Aorta (tissue), 5 donors: ENCODE measurements around the gene METRN. TPM values are rescaled to one million over a fixed set of nuclear protein-coding genes. Genes with fewer than 3 reads are reported as not detected.

Source experiments
- ATAC-seq: fragments of 200-7000 bp; cut with Tn5 transposase; one replicate; pipeline ENCODE4 v1.9.1; 2022; ENCODE audit warnings: moderate library complexity; ENCODE audit not compliant: low FRiP score
- DNase-seq, 2 donors: peaks; one replicate each; pipeline ENCODE4 v3.0.0-alpha.2; 2020
- H3K27ac ChIP-seq, 2 donors: one replicate each; pipeline ENCODE4 v1.5.1; 2013; ENCODE audit warnings: low read length in 2 of 2, mild to moderate bottlenecking in 2 of 2, moderate library complexity in 2 of 2, control low read depth in 1 of 2, inconsistent platforms in 1 of 2, low read depth in 1 of 2
- H3K27me3 ChIP-seq, 2 donors: one replicate each; pipeline ENCODE4 v1.6.1; 2013; ENCODE audit warnings: control low read depth in 1 of 2, low read length in 1 of 2, mild to moderate bottlenecking in 1 of 2, moderate library complexity in 1 of 2; ENCODE audit not compliant: insufficient read depth in 2 of 2, control insufficient read depth in 1 of 2
- H3K36me3 ChIP-seq, 2 donors: one replicate each; pipeline ENCODE4 v1.6.1; 2013; ENCODE audit warnings: control low read depth in 1 of 2, low read length in 1 of 2, mild to moderate bottlenecking in 1 of 2; ENCODE audit not compliant: insufficient read depth in 2 of 2, control insufficient read depth in 1 of 2
- H3K4me1 ChIP-seq, 2 donors: one replicate each; pipeline ENCODE4 v1.6.1; 2013; ENCODE audit warnings: low read length in 2 of 2, control low read depth in 1 of 2, mild to moderate bottlenecking in 1 of 2, moderate library complexity in 1 of 2; ENCODE audit not compliant: insufficient read depth in 2 of 2, control insufficient read depth in 1 of 2
- H3K4me3 ChIP-seq, 2 donors: one replicate each; pipeline ENCODE4 v1.5.1; 2013; ENCODE audit warnings: low read length in 2 of 2, control low read depth in 1 of 2, mild to moderate bottlenecking in 1 of 2
- H3K9me3 ChIP-seq: one replicate; pipeline ENCODE4 v1.6.1; 2013; ENCODE audit warnings: mild to moderate bottlenecking, low read length; ENCODE audit not compliant: control insufficient read depth
- WGBS, 2 donors: extraction: QIAGEN DNeasy Blood & Tissue Kit; methylation state at CpG; one replicate each; pipeline ENCODE4 v1.1.7; 2013; 5-methylcytosine and 5-hydroxymethylcytosine counted together
- intact Hi-C, 2 donors: fragments of 100-400 bp; cut with DNase I; formaldehyde crosslinking; loops; one replicate each; pipeline versions ENCODE4 v1.14.2 to v1.15.0; 2022
- polyA plus RNA-seq, 2 donors: library from polyadenylated mRNA; stranded (reverse); fragments of 200-250 nt; gene quantifications; one replicate each; pipeline ENCODE4 v1.2.3, GENCODE V29; 2013
- total RNA-seq, 2 donors: library from RNA; stranded (reverse); fragmentation: NEBNext Ultra II Directional; extraction: Animal tissue kit (Norgen Biotek cat#: 25700); gene quantifications; one replicate each; pipeline ENCODE4 v1.2.1, GENCODE V29; 2021
- donor health status: healthy with polysubstance abuse.
- donor health status: Bipolar disorder and iron deficiency.
- donor health status: DM: no; HTN: no; CAD: no.
- donor health status: DM: no; HTN: no; CAD: no.
- donor health status: DM: yes; HTN: yes; CAD: no.

METRN gene
- total and polyA plus RNA-seq, 4 donors, result 22.7 to 61.3 (median 26.7) TPM

DNA sequence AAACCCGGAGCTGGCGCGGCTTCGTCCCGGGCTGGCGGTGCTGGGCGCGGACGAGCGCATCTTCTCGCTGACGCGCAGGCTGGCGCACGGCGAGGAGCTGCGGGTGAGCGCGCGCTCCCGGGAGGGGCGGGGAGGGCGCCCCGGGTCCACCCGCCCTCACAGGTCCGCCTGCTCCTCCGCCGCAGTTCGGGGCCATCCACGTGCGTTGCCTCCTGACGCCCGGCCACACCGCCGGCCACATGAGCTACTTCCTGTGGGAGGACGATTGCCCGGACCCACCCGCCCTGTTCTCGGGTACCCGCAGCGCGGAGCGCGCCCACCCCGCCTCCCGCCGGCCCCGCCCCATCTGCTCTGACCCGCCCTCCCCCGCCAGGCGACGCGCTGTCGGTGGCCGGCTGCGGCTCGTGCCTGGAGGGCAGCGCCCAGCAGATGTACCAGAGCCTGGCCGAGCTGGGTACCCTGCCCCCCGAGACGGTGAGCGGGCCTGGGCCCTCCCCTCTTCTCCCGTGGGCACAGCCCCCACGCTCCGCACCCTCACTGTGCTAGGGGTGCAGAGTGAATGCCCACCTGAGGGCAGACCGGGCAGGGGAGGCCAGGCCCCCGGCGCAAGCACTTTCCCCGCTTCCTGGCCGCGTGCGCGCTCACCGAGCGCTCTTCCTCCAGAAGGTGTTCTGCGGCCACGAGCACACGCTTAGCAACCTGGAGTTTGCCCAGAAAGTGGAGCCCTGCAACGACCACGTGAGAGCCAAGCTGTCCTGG, 13.4 kb downstream of the METRN start:
- no peaks in the 10 kb centered on the region for H3K27me3 ChIP-seq
- DNase-seq (peak; percentile 82 to 90), ATAC-seq (no peak)
- H3K27ac ChIP-seq, result no peak overlapping the region
- intact Hi-C loops, result no loop called here
- no peaks in the 10 kb centered on the region for H3K9me3 ChIP-seq
- WGBS, 2 donors, result 1 to 2% methylated on average over 66 to 80 of the region's 80 CpGs
- H3K4me3 ChIP-seq, result no peak overlapping the region
- H3K4me1 ChIP-seq, result no peaks in the 10 kb centered on the region
- H3K36me3 ChIP-seq, result no peaks in the 10 kb centered on the region

- WGBS, 2 donors, result 63 to 66% methylated on average over 47 to 55 of the region's 55 CpGs
- no peaks in the 10 kb centered on the region for H3K27me3 ChIP-seq
Measured at GRCh38 chr16:728890-729744, 14.2 kb downstream of the METRN start.

GRCh38 chr16:729768-730665, 15.1 kb downstream of the METRN start:
- Histone ChIP-seq H3K4me1 (no peaks in the 10 kb centered on the region), H3K36me3 (peaks cover 0 to 2% of the 10 kb centered on the region in 2 donors), H3K4me3 (no peak overlapping the region), H3K27ac (no peak overlapping the region), H3K9me3 (no peaks in the 10 kb centered on the region), H3K27me3 (no peaks in the 10 kb centered on the region)
- 89% methylated on average over 37 of the region's 37 CpGs for WGBS, 2 donors
- intact Hi-C loops, result no loop called here
- ATAC-seq (no peak), DNase-seq (no peak)

More at GRCh38 chr16:728890-729744, 14.2 kb downstream of the METRN start:
- Histone ChIP-seq H3K36me3 (peaks cover 0 to 2% of the 10 kb centered on the region in 2 donors), H3K4me1 (no peaks in the 10 kb centered on the region), H3K4me3 (no peak overlapping the region), H3K9me3 (no peaks in the 10 kb centered on the region), H3K27ac (no peak overlapping the region)
- intact Hi-C loops, result no loop called here
- no peak for ATAC-seq
- DNase-seq, result no peak

DNA sequence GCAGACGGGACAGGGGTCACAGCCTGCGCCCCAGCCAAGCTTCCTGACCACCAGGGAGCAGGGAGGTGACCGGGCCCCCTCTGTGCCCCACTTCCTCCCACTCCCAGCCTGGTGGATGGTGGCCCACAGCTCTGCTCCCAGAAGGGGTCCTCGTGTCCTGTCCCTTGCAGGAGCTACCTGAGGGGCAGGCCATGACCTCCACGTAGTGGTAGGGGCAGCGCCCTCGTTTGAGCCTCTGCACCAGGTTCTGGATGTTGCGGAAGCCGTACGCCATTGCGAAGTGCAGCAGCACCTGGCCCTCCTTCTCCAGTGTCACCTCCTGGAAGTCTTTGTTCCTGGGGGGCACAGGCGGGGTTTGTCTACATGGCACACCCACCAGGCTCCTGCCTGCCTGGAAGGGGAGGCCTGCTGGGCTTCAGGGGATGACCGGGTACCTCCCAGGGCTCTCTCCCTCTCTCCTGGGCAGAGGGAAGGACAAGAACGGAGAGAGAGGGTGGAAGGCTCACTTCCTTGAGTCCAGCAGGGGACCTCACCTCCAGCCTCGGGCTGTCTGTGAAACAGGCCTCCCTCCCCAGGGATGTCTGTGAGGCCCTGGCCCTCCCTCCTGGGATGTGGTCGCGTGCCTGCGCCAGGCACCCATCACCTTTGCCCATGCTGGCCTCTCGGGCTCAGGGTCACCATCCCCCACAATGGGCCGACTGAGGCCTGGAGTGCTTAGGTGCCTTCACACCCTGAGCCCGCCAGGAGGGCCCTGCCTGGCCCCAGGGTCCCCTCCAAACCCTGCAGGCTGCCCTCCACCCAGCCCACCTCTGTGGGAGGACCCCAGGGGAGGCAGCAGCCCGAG, 16.0 kb downstream of the METRN start:
- WGBS, 2 donors, result 86 to 93% methylated on average over 22 of the region's 22 CpGs
- no peak overlapping the region for H3K27ac ChIP-seq
- H3K9me3 ChIP-seq, result no peaks in the 10 kb centered on the region
- intact Hi-C loops, result no loop called here
- ATAC-seq (no peak), DNase-seq (no peak)
- no peak overlapping the region for H3K4me3 ChIP-seq
- H3K4me1 ChIP-seq, result no peaks in the 10 kb centered on the region
- H3K36me3 ChIP-seq, result peaks cover 0 to 2% of the 10 kb centered on the region in 2 donors
- no peaks in the 10 kb centered on the region for H3K27me3 ChIP-seq

DNA sequence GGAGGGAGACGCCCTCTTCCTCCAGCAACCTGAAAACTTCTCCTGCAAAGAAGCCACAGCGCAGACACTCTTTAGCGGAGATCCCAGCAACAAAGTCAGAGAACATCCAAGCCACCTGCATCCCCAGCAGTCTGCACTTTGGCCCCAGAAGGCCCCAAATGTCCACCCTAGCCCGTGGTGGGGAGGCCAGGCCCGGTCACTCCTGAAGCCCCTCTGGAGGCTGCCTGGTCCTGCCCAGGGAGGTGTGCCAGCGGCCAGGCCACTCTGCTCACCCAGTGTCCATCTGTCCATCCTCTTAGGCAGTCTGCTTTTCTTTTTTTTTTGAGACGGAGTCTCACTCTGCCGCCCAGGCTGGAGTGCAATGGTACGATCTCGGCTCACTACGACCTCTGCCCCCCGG, 17.4 kb downstream of the METRN start:
- H3K27ac ChIP-seq, result no peak overlapping the region
- intact Hi-C loops, result no loop called here

GRCh38 chr16:732936-733335, 18.0 kb downstream of the METRN start:
- no peak for DNase-seq
- Histone ChIP-seq H3K36me3 (peaks cover 0 to 2% of the 10 kb centered on the region in 2 donors), H3K9me3 (no peaks in the 10 kb centered on the region), H3K4me1 (no peaks in the 10 kb centered on the region), H3K27me3 (no peaks in the 10 kb centered on the region), H3K27ac (no peak overlapping the region), H3K4me3 (no peak overlapping the region)
- intact Hi-C loops, result no loop called here
- no peak for ATAC-seq
- WGBS, 2 donors, result 87 to 91% methylated on average over 13 of the region's 13 CpGs

More for the DNA sequence above, 17.4 kb downstream of the METRN start:
- no peak for ATAC-seq
- Histone ChIP-seq H3K4me1 (no peaks in the 10 kb centered on the region), H3K27me3 (no peaks in the 10 kb centered on the region), H3K9me3 (no peaks in the 10 kb centered on the region), H3K4me3 (no peak overlapping the region), H3K36me3 (peaks cover 0 to 2% of the 10 kb centered on the region in 2 donors)
- DNase-seq, result no peak
- 94 to 95% methylated on average over 12 of the region's 12 CpGs for WGBS, 2 donors

GRCh38 chr16:733382-734207, 18.7 kb downstream of the METRN start:
- 81 to 86% methylated on average over 34 of the region's 34 CpGs for WGBS, 2 donors
- Histone ChIP-seq H3K27me3 (no peaks in the 10 kb centered on the region), H3K27ac (no peak overlapping the region), H3K9me3 (no peaks in the 10 kb centered on the region), H3K36me3 (peaks cover 0 to 2% of the 10 kb centered on the region in 2 donors), H3K4me3 (no peak overlapping the region), H3K4me1 (no peaks in the 10 kb centered on the region)
- no peak for DNase-seq
- no peak for ATAC-seq
- intact Hi-C loops, result no loop called here
